Measurements from ENCODE around the gene PCK2.
"Not testable (repeated sequence)": the region's sequence is repeated elsewhere in the genome, so short reads cannot be mapped to it uniquely, and the experiment has no call there.

The PCK2 gene

DNA sequence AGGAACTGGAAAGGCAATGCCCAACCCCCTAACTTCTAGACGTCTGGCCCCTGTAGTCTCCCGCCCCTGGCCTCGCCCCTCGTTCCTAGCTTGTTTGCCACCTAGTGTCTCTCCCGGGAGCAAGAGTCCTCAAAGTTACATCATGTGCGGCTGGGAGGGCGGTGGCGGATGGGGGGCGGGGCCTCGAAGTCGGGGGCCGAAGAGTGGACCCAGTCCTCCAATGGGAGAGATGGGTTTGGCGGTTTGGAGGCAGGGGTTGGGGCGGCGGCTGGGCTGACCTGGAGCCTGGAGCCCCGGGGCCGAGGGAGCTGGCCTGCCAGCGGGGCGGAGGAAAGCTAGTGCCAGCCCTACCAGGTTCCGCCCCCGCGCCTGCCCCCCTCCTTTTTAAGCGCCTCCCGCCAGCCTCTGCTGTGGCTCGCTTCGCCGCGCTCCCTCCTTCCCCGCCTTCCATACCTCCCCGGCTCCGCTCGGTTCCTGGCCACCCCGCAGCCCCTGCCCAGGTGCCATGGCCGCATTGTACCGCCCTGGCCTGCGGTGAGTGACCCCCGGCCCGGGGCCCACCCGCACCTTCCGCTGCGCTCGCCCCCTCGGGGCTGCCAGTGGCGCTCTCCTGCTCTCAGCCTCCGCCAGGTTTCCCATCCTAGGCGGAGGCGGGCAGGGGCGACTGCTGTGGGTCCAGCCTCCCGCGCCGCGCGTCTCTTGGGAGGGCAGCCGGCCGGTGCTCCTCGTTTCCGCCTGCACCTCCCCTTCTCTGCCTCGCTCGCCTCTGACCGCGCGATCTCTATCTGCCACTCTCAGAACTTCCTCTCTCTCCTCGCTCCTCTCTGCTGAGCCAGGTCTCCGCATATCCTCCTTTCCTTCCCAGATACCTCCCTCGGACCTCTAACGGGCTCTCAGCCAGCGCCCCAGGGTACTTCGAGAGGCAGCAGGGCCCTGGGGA, at the start of gene PCK2:
Gene PCK2 (plus strand): TSS at position 411 of the 940 bp plus-strand sequence. CDS start 95 bp downstream, at position 506.
- peak; percentile 75 to 85 (median 76) for DNase-seq (ENCODE audit: low read depth in 3 of 3)

DNA sequence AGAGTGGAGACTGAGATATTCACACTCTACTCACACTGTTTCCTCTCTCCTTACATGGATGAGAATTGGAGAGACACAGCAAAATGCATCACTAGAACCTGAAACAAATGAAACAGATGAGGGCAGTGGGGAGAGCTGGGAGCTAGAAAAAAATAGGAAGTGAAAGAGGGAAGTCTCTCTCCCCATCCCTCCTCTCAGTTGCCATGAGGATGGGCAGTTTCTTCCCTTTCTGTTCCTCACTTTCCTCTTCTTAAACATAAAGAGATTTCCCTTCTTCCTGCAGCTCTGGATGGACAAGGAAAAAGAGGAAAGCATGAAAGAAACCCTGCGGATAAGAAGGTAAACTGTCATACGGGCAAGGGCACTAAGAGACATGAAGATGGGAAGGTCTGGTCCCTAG, 45.1 kb upstream of the PCK2 start:
- not testable (repeated sequence) for DNase-seq (ENCODE audit: low read depth in 3 of 3)

DNA sequence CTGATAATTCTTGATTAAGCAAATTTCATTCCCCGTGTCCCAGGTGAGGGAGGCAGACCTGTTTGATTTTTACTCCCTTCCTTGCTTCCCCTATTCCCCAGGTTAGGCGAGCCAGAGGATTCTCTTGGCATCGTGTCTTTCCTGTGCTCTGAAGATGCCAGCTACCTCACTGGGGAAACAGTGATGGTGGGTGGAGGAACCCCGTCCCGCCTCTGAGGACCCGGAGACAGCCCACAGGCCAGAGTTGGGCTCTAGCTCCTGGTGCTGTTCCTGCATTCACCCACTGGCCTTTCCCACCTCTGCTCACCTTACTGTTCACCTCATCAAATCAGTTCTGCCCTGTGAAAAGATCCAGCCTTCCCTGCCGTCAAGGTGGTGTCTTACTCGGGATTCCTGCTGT, 43.4 kb upstream of the PCK2 start:
- not testable (repeated sequence) for DNase-seq (ENCODE audit: low read depth in 3 of 3)

DNA sequence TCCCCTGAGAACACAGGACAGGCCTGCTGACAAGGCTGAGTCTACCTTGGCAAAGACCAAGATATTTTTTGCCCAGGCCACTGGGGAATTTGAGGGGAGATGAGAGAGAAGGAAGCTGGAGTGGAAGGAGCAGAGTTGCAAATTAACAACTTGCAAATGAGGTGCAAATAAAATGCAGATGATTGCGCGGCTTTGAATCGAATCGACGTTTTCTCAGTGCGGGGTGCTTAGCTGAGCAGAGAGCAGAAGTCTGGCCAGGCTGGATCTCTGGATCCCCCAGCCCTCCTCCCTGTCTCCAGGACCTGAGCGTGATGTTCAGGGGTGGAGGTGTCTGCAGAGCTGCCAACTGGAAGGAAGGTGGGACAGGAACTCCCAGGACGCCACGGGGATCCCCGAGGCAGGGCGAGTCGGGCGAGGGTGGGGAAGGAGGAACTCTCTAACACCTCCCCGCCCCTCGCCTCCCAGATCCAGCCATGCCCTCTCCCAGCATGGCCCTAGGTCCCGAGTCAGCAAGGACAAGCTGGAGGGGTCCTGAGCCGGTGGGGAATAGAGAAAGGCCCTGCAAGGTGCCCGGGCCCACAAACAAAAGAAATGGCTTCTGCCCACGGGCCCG, 42.8 kb upstream of the PCK2 start:
- DNase-seq (ENCODE audit: low read depth in 3 of 3), result no peak

DNA sequence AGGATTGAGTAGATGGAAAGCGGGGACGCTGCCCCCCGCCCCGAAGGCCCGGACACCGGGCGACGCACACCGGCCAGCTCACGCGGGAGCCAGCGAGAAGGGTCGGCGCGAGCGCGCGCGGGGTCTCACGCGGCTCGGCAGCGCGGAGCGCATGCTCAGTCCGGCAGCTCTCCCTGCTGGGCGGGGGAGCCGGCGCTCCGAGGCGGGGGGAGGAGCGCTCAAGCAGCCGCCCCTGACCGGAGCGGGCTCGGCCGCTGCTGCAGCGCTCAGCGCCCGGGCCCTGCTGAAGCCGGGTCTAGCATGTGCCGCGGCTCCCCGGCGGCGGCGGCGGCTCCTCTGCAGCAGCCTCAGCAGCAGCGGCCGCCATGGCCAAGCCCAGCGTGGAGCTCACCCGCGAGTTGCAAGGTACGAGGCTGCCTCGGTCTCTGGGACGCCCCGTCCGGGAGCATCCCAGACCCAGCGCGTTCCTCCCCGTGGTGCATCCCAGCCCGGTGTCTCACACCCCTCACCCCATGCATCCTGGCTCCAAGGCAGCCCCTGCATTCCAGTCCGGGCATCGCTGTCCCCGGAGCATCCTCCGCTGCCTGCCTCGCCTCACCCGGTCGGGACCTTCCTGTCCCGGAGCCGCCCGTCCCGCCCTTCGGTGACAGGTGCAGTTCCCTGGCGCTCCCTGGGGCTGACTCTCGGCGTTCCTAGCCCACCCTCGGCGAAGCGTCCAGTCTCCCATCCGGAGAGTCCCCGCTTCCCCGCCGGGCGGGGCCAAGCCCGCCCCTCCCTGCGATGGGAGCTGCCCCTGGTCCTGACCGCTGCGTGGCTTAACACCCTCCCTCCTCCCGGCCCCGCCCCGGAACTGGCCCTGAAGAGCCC, 42.1 kb upstream of the PCK2 start, which contains the start of gene CARMIL3:
Gene CARMIL3 (plus strand): TSS at position 221 of the 867 bp plus-strand sequence. CDS start 145 bp downstream, at position 366.
- peak; percentile 23 to 52 (median 30) for DNase-seq (ENCODE audit: low read depth in 3 of 3)

DNA sequence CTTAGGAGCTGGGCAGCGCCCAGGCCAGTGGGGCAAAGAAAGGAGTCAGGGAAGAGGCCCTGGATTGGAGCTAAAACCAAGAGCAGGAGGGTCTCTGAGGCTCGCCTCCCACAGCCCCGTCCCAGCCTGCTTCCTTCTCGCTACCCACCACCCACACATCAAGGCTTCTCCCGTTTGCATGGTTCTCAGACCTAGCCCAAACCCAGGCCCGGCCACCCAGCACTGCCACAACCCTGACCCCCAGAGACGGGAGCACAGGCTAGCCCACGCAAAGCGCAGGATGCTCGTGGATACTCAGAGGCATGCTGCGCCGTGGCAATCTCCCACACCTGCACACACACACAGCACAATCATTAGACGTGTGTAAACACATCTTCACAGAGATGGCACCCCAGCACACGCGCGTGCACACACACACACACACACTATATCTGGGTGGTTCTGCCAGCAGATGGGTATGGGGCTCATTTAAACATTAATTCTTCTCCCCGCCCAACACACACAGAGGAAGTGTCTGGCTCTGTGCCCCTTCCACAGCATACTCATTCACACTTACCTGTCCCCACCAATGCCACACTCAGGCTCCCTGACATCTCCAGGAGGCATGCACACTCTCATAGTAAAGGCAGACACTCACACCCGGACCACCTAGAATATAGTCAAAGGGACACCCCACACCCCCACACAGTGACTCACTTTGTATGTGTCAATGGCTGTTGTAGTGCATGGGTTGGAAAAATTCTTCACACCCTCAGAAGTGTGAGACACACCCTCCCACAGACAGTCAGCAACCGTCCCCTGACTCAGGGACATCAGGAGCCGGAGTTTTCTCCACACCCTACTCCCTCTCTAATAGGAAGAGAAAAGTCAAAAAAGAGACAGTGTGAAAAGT, 41.2 kb upstream of the PCK2 start:
- peak; percentile 25 to 50 (median 37) for DNase-seq (ENCODE audit: low read depth in 3 of 3)

DNA sequence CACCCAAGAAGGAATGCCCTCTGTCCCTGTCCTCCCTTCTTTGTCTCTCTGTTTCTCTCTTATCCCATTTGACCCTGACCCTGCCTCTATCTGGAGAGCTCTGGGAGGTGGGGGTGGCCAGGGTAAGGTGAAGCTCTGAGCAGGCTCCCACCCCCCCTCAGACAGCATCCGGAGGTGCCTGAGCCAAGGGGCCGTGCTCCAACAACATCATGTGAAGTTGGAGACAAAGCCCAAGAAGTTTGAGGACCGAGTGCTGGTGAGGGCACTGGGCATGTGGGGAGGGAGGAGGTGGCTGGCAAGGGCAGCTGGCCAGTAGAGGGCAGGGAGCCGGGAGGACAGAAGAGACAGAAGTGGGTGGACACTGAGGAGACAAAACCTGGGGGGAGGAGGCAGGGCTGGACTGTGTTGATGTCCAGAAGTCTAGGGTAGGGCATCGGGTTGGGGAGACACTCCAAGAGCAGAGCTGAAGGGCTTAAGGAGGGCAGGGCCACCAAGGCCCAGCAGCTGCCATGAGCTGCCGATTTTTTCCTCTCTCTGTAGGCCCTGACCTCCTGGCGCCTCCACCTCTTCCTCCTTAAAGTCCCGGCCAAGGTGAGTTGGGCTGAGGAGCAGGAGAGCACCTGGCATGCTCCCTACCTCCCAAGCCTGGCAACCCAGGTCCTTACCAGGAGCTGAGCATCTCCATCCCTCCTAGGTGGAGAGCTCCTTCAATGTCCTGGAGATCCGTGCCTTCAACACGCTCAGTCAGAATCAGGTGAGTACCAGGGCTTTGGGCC, 40.4 kb upstream of the PCK2 start:
- no peak for DNase-seq (ENCODE audit: low read depth in 3 of 3)

DNA sequence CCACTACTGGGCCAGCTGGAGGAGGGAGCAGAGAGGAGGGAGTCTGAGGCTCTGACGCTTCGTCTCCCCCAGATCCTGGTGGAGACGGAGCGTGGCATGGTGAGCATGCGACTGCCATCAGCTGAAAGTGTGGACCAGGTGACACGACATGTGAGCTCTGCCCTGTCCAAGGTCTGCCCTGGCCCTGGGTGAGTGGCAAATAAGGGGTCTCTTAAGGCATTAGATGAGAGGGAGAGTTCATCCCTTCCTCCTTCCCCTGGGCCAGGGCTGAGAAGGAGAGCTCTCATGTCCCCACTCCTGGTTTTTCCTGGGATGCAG, 39.8 kb upstream of the PCK2 start:
- no peak for DNase-seq (ENCODE audit: low read depth in 3 of 3)

DNA sequence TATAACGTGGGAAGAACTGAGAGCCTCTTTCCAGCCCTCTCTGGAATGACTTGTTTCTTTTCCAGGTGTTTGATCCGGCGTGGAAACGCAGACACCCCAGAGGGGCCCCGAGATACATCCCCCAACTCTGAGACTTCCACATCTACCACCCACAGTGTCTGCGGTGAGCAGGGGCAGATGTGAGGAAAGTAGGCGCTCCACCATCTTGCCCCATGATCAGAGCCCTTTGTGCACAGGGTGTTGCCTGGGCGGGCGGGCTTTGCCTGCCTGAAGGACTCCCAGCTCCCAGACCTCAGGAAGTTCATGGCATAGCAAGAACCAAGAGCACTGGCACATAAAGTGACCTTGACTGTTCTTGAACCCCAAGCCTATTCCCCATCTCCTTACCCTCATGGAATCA, 39.5 kb upstream of the PCK2 start:
- no peak for DNase-seq (ENCODE audit: low read depth in 3 of 3)

DNA sequence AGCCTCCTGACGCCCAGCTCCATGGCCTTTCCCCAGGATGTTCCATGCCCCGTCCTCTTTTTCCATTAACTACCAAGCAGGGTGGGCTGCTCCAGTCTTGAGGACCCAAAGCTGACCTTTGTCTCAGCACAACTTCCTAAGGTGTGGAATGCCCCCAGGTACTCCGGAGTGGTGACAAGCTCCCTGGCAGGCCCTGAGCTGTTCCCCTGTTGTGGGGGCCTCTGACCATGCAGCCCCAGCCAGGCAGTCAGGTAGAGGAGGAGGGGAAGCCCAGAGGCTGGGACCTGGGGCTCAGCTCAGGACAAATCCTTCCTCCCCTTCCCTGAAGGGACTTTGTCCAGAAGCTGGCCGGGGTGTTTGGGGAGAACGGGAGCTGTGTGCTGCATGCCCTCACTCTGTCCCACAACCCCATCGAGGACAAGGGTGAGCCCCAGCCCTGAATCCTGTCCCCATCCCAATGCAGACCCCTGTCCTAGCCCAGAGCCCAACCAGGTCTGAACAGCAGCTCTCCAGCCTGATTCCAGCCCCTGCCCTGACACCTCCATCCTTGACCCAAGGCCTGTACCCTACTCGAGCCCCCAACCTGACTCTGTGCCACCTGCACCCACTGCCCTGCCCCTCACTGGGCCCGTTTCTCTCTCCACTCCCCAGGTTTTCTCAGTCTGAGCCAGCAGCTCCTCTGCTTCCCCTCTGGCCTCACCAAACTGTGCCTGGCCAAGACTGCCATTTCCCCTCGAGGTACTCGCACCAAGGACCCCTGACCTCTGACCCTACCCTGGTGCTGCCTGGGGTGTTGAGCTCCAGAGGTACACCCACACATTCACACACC, 37.9 kb upstream of the PCK2 start:
- DNase-seq (ENCODE audit: low read depth in 3 of 3), result no peak

DNA sequence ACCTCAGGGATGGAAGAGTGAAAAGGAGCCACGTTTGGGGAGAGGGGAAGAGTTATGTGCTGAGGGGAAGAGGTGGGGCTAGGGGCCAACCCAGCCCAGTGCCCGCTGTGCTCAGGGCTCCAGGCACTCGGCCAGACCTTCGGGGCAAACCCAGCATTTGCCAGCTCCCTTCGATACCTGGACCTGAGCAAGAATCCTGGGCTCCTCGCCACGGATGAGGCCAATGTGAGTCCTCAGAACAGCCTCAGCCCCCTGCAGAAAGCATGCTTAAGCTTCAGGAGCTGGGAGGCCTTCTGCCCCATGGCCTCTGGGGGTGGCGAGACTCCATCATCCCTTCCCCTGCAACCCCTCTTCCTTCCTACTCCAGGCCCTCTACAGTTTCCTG, 37.3 kb upstream of the PCK2 start:
- DNase-seq (ENCODE audit: low read depth in 3 of 3), result no peak

DNA sequence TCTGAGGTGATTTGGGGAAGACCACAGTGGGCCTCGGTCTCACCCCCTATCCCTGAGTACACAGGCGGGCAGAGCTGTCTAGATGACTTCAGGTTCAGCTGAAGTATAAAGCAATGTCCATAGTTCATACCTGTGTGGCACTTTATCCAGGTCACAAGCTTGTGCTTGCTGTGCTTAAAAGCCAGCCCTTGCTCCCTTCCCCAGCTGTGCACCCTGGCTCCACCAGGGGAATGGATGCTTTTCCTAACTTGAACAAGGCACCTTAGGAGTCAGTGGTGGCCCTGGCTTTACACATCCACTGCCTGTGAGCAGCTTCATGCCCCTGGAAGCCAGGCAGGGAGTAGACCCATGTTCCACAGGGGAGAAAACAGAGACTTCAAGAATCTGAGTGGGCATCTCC, 36.8 kb upstream of the PCK2 start:
- no peak for DNase-seq (ENCODE audit: low read depth in 3 of 3)

DNA sequence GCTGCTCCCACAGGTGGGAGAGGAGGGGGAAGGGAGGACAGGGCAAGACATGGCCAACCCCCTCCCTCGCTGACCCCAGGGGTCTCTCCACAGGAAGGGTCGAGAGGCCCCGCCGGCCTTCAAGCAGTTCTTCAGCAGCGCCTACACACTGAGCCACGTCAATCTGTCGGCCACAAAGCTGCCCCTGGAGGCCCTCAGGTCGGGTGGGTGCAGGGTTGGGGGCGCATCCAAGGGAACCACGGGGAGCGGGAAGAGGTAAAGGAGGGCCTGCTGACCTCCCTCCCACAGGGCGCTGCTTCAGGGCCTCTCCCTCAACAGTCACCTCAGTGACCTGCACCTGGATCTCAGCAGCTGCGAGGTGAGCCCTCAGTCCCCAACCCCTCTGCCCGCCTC, 36.2 kb upstream of the PCK2 start:
- no peak for DNase-seq (ENCODE audit: low read depth in 3 of 3)

DNA sequence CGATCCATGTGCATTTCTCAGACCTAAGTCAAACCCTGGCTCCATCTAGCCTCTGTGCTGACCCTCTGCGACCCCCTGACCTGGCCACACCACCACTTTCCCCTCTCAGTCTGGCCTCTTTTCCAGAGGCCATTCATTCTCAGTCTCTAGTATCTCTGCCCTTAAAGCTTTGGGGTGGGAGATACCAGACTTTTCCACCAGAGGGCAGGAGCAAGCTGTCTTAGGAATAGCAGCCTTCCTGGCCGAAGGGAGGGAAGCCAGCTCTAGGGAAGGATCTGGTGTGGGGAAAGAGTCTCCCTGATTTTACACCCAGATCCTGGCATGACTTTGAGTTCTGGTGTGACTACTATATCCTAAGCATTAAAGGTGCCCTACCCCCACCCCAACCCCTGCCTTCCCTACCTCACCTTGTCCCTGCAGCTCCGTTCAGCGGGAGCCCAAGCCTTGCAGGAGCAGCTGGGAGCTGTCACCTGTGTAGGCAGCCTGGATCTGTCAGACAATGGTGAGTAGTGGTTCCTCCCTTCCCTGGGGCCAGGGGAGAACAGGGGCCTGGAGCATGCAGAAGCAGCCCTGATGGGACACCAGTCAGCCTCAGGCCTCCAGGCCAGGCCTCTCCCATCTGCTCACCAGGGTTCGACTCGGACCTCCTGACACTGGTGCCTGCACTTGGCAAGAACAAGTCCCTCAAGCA, 35.7 kb upstream of the PCK2 start:
- no peak for DNase-seq (ENCODE audit: low read depth in 3 of 3)

DNA sequence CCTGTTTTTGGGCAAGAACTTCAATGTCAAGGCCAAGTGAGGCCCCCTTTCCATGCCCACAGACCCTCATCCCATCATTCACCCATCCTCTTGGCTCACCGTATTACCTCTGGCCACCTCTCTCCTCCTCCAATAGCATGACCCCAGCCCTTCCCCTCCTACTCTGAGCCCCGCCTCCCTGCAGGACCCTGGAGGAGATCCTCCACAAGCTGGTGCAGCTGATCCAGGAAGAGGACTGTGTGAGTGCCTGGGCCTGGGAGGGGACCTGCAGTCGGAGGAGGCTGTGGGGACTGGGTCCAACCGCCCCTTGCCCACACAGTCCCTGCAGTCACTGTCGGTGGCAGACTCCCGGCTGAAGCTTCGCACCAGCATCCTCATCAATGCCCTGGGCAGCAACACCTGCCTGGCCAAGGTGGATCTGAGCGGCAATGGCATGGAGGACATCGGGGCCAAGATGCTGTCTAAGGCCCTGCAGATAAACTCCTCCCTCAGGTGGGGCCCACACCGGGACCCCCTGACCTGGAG, 35.1 kb upstream of the PCK2 start:
- no peak for DNase-seq (ENCODE audit: low read depth in 3 of 3)

DNA sequence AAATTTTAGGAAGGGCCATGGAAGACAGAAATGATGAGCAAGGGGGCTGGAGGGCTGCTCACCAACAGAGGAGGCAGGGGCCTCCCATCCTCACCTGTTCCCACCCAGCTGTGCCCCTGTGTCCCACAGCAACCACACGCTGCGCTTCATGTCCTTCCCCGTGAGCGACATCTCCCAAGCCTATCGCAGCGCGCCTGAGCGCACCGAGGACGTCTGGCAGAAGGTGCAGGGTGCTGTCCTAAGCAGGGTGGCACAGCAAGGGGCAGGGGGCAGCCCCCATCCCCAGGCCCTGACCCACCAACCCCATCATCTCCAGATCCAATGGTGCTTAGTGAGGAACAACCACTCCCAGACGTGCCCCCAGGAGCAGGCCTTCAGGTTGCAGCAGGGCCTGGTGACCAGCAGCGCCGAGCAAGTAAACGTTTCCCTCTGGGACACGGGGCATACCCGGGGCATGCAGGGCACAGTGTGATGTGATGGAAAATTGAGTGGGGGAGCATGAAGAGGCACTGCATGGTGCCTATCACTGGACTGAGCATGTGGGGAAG, 34.2 kb upstream of the PCK2 start:
- no peak for DNase-seq (ENCODE audit: low read depth in 3 of 3)

DNA sequence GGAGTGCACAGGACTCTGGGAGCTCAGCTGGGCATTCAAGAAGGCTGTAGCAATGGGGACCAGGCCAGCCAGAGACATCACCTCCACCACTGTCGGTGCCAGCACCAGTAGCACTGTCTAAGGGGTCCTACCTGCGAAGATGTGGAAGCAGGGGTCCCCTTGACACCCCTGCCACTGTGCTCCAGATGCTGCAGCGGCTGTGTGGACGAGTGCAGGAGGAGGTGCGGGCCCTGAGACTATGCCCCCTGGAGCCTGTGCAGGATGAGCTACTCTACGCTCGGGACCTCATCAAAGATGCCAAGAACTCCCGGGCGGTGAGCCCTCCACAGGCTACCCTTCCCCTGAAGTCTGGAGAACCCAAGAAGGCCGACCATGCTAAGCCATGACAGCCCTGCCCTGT, 33.7 kb upstream of the PCK2 start:
- no peak for DNase-seq (ENCODE audit: low read depth in 3 of 3)
